ENCODE measurements around the gene CPLX1.

Gene CPLX1

DNA sequence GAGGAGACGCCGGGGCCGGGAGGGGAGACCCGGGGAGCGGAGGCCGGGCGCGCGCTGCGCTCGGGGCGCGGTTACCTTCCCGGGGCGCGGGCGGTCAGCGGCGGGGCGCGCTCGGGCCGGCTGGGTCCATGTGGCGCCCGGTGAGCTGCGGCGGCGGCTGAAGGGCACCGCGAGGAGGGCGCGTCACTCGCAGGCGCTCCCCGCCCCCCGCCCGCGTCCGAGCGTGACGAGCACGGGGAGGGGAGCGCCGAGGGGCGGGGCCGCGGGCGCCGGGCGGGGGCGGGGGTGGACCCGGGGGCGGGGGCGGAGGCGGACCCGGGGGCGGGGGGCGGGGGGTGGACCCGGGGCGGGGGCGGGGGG, at the start of gene CPLX1:
CPLX1 (minus strand) TSS at position 159 of the 360 bp plus-strand sequence. CDS start 1,607 bp downstream, outside the sequence.
- no peak for DNase-seq (ENCODE audit: low read depth in 3 of 3, low spot score in 1 of 3)

DNA sequence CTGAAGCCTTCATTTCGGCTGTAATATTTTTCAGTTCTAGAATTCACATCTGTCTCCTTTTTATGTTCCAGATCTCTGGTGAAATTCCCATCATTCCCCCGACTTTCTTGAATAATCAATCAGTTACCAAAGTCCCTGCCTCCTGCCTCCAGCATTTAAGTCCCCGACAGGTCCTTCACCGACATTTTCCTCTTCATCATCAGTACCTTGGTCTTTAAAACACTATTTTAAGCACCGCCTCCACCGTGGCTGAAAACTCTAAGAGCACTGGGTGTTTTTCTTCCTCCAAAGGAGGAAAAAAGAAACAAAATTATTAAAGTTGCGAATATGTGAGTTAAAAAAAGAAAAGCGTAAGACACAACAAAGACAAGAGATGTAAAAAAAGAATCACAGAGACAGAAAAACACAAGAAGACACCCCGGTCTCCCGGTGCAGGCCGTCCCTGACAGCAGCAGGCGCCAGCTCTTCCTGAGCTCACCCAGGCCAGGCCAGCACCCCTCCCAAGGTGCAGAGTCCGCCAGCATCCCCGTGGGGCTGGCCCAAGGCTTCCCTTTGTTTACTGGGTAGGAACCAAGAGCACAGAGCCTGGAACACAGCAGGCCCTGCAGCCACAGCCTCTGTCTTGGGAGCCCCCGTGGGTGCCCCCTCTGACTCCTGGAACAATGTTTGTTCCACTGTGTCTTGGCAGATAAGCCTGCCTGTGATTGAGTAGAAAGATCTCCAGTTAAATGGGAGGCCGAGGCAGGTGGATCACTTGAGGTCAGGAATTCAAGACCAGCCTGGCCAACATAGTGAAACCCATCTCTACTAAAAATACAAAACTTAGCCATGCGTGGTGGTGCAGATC, 49.3 kb upstream of the CPLX1 start:
- DNase-seq (ENCODE audit: low read depth in 3 of 3, low spot score in 1 of 3), result no peak

DNA sequence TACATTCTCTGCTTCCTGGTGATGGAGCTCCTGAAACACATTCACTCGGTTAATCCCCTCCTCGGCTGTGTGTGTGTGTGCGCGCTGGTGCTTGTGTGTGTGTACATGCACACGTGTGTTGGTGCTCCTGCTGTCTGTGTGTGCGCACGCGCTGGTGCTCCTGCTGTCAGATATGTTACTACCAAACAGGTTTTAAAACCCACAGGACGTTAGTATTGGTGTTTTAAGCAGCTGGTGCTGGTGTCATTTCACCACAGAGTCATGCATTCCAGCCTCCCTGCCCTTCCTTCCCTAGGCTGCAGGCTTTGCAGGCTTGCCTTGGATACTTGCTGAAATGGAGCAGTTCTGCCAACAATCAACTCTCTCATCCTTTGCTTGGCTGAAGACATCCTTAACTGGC, 48.1 kb upstream of the CPLX1 start:
- DNase-seq (ENCODE audit: low read depth in 3 of 3, low spot score in 1 of 3), result no peak

DNA sequence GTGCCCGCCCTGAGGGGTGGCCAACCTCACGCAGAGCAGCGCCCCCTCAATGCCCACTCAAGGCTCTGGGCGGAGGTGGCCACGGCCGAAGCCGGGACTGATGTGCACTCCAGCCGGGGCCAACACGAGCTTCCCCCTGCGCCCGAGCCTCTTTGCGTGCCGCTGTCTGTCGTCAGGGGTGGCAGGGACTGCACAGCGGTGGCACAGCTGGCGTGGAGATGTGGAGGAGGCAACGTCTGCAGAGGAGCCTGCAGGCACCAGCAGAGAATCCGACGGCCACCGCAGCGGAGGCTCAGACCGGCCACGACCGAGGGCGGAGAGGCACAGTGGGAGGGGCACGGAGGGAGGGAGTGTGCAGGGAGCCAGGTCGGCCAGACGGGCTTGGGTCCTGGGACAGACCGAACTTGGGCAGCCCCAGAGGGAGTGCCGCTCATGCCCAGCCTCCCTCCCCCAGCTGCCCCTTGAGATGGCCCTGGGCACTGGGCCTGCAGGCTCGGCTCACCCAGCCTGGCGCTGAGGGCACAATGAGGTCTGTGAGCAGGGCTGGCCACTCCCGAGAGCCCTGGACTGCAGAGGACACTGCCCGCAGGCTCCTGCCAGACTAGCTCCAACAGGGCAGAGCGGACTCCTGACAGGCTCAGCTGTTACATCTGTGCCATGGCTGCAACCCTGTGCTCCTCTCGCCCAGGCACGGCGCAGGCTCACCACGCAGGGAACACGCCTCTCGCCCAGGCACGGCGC, 46.5 kb upstream of the CPLX1 start:
- no peak for DNase-seq (ENCODE audit: low read depth in 3 of 3, low spot score in 1 of 3)

DNA sequence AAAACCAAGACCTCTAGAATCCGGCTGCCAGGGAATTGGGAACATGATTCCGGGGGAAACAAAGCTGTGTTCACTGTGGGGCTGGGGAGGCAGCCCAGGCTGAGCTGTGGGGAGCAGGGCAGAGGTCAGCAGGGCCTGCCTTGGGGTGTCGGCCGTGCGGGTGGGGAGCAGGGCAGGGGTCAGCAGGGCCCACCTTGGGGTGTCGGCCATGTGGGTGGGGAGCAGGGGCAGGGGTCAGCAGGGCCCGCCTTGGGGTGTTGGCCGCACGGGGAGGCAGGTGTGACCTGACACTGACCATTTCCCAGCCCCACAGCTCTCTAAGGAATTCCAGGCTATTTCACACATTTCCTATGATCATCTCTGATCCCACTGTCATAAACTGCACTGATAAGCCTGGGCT, 45.6 kb upstream of the CPLX1 start:
- no peak for DNase-seq (ENCODE audit: low read depth in 3 of 3, low spot score in 1 of 3)

DNA sequence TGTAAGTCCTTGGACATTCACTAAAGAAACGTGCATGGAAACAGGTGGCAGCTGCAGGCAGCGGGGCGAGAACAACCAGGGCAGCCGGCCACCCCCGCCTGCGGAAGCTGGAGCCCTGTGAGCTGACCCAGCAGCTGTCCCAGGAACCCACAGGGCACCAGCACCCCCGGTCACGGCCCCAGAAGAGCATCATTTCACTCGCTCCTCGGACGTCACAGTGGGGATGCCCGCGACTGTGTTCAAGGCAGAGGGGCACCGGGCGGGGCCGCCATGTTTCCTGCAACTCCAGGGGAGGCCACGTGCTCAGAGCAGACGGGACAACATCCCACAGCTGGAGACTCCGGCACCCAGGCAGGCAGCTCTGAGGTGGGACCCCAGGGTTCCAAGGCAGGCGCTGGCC, 45.0 kb upstream of the CPLX1 start:
- no peak for DNase-seq (ENCODE audit: low read depth in 3 of 3, low spot score in 1 of 3)

DNA sequence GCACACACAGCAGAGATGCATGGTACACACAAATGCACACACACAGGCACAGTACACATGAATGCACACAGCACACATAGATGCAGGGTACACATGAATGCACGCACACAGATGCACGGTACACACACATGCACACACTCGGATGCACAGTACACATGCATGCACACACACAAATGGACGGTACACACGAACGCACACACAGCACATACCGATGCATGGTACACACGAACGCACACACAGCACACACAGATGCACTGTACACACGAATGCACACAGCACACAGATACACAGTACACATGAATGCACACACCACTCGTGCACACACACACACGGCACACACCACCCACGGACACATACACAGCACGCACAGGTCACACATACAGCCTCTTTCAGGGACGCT, 43.8 kb upstream of the CPLX1 start:
- no peak for DNase-seq (ENCODE audit: low read depth in 3 of 3, low spot score in 1 of 3)

DNA sequence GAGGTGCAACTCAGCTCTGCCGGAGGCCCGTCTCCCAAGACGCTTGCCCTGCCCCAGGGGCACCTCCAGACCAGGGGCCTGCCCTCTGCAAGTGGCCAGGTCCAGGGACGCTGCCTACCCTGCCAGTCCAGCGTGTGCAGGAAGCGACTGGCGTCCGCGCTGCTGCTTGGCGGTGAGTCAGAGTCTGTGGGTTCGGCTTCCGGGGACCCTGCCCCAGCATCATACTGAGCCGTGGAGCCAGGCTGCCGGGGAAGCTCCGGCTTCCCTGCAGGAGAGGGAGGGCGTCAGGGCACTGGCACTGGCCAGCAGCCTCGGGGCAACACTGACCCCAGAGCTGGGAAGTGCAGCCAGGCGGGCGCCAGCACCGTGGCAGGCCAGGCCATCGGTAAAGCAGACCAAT, 42.5 kb upstream of the CPLX1 start:
- DNase-seq (ENCODE audit: low read depth in 3 of 3, low spot score in 1 of 3), result no peak

DNA sequence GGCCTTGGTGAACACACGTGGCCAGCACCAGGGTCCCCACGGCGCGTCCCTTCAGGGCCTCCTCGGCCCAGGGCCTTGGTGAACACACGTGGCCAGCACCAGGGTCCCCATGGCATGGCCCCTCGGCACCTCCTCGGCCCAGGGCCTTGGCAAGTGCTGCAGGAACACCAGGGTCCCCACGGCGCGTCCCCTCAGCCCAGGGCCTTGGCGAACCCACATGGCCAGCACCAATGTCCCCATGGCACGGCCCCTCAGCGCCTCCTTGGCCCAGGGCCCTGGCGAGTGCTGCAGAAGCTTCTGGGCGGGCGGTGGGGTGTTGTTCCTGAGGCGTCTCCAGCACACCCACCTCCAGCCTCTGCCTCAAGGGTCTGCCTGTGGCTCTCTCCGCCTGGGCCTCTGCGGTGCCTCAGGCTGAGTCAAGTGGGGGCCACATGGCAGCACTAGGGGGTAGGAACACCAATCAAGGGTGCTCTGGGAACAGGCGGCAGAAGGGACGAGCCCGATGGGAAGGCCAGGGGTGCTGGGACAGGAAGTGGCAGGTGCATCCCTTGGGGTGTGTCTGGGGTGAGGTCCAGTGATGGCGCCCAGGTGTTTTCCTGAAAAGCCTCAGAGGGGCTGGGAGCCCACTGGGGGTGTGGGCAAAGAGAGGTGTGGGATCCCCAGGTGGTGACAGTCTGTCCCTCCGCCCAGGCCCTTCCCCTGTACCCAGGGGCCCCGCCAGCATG, 41.8 kb upstream of the CPLX1 start:
- DNase-seq (ENCODE audit: low read depth in 3 of 3, low spot score in 1 of 3), result no peak

DNA sequence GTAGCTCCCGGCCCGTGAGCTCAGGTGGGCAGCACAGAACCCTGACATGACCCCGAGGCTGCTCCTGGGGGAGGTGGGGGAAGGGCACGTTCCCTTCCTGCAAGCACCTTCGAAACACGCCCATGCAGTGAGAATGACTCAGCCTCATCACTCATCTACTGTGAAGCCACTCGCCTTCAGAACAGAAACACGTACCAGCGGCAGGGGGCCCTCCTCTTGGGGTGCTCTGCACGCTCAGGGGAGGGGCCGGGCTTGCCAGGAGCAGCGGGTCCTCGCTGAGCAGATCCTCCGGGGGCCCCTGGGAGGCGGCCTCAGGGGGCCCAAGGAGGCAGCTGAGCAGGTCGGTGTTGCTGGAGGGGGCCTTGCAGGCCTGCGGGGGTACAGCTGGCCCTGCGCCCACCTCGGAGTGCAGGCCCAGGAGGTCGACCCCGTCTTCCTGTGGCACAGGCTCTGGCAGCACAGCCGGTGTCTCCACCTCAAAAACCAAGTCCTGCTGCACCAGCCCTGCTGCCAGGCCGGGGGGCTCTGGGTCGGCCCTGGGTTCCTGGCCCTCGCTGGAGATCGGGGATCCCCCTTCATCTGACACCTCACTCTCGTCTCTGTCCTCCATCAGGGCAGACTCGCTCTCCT, 40.9 kb upstream of the CPLX1 start:
- DNase-seq (ENCODE audit: low read depth in 3 of 3, low spot score in 1 of 3), result no peak

DNA sequence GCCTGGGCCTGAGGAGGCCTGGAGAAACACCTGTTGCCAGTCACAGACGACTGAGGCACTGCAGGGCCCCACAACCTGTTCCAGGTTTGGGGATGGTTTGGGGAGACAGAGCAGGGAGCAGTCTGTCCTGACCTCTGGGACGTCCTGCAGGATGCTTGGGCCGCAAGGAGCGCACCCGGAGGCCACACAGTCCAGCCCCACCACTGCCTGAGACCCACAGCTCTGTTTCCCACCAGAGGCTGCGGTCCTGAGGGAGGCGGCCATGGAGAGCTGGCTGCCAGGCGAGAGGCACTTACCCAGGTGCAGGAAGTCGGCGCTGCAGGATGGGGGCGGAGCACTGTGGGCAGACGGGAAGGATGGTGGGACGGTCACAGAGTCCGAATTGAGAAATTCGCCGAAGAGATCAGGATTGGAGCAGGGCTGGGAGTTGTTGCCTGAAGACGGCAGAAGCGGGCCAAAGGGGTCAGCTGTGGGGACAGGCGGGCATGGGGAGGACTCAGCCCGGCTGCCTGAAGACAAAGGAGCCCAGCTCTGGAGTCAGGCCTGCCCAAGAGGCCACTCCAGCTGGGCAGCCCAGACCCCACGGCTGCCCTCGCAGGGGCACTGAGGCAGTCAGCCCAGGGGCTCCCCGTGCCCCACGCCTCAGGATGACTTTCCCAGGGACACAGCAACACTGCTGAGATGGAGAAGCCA, 40.3 kb upstream of the CPLX1 start:
- no peak for DNase-seq (ENCODE audit: low read depth in 3 of 3, low spot score in 1 of 3)

DNA sequence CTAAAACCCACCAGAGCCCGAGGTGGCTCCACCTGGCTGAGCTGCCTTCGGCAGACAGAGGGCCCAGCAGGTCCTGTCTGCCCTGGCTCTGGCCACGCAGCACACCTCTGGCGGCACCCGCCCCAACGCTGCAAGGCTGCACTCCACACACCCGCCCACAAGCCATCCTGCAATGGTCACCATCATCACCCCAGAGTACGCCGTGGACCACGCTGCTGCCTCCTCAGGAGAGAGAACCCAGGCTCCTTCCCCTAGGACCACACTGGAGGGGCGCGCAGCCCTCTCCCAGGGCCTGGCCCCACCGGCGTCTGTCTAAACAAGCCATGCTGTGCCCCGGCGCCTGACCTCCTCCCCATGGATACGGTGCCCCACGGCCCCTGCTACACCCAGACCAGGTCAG, 39.6 kb upstream of the CPLX1 start:
- no peak for DNase-seq (ENCODE audit: low read depth in 3 of 3, low spot score in 1 of 3)

DNA sequence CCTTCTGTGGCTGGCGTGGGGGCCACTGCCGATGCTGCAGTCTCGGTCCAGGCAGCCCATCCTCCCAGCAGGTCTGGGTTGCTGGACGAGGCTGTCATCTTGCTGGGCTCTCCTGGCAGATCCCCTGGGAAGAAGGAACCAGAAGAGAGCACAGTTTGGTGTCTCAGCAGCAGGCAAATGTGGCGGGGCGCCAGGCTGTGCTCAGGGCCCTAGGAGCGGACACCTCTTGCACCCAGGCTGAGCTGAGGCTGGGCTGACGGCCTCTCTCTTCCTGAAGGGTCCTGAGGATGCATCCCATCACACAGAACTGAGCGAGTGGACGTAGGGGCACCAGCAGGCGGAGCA, 39.2 kb upstream of the CPLX1 start:
- no peak for DNase-seq (ENCODE audit: low read depth in 3 of 3, low spot score in 1 of 3)

DNA sequence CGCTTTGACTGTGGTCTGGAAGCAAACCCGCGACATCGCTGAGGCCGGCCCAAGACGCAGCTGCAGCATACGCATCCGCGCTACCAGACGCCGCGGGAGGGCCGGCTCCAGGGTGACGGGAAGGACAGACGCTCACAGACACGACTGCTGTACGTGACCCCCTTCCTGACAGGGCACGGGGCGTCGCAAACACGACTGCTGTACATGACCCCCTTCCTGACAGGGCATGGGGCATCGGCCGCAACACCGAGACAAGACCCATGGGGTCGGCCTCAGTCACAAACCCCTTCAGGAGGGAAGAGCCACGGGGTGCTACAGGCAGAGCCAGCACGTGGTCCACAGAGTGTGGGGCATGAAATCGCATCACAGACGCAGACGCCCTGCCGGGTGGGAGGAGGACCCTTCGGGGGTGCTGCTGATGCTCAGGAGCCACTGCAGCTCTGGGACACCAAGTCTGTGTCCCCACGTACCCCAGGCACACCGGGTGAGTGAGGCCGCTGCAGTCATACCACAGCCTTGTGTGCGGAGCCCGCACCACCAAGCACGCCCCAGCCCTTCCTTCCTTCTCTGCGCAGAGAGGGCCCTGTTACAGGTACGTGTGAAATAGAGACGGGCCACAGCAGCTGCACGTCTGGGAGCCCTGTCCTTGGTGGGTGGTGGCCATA, 38.7 kb upstream of the CPLX1 start:
- no peak for DNase-seq (ENCODE audit: low read depth in 3 of 3, low spot score in 1 of 3)

DNA sequence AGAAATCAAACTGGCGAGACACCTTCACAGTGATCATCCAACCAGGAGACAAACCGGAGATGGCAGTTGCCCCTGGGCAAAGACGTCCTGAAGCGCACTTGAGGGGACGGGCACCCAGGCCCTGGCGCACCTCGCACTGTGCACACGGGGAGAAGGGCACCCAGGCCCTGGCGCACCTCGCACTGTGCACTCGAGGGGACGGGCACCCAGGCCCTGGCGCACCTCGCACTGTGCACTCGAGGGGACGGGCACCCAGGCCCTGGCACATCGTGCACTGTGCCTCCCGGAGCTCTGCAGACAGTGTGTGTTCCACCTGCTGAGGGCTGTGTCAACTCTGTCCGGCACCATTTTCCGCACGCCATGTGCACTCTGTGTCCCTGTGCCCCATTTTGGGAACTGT, 34.6 kb upstream of the CPLX1 start:
- no peak for DNase-seq (ENCODE audit: low read depth in 3 of 3, low spot score in 1 of 3)

DNA sequence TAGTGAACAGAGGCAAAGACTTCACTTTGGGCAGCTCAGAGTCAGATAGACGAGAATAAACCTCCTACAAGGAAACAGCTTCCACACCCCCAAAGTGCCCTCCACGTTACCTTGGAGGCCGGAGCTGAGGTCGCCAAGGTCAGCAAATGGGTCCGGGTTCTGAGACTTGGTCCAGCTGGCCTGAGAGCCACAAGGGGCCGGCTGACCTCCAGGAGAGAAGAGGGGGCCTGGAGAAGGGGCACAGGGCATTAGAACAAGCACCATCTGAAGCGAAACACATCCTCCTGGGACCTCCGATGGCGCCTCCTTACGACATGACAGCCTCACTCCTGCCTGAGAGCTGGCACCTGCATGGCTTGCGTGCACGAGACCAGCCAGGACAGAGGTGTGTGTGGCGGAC, 33.6 kb upstream of the CPLX1 start:
- no peak for DNase-seq (ENCODE audit: low read depth in 3 of 3, low spot score in 1 of 3)

DNA sequence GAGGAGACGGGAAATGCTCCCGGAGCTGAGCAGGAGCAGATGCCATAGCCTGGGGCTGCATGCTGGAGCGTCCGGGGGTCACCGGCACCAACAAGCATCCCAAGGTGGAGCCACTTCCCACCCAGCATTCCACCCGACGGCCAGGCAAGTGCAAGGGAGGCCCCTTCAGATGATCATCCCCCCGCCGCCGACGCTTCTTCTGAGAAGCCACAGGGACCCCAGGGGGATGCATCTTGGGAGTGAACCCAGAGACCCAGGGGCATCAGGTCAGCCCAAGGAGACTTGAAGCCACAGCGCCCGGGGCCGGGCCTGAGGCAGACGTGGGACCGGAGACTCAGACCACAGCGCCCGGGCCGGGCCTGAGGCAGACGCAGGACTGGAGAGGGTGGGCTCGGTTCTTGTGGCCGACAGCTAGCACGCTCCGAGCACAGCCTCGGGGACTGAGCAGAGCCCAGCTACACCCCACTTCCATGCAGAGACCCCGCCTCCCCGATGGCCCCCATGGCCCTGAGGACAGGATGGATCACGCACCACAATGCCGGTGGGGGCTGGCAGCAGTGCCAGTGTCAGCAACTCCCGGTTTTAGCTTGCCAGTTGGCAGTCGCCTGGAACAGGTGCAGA, 33.0 kb upstream of the CPLX1 start:
- DNase-seq (ENCODE audit: low read depth in 3 of 3, low spot score in 1 of 3), result no peak

DNA sequence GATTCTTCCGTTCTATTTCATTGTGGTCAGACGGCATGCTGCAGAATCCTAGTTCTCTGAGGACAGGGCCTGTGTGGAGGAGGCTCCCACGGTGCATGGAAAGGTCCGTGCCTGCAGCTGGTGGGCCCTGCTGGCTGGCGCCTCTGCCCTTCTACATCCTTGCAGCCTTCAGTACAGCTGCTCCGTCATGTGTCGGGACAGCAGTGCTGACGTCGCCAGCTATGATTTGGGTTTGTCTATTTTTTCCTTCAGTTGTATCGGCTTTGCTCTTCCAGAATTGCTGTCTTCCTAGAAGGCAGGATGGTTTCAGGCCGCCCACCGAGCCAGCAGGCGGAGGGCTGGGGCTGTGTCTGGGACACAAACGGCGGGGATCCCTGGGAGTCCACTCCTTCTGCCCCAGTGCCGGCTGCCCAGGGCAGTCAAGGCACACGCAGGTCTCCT, 32.1 kb upstream of the CPLX1 start:
- DNase-seq (ENCODE audit: low read depth in 3 of 3, low spot score in 1 of 3), result no peak

DNA sequence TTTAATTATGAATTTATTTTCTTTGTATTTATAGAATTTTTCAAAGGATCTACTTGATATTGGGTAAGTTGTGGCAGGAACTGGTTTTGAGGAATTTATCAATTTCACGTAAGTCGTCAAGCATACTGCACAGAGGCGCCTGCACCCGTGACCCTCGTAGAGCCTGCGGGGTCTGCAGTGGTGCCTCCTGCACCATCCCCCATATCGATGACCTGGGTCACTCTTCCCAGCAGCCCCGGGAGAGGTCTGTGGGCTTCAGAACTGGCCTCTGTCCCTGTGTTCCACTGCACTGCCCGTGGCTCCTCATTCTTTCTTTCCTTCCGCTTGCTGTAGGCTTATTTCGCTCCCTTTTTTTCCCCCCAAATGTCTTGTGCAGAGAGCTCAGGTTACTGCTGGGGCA, 31.5 kb upstream of the CPLX1 start:
- no peak for DNase-seq (ENCODE audit: low read depth in 3 of 3, low spot score in 1 of 3)

Data from stimulated activated CD4-positive, alpha-beta T cell treated with anti-CD3 and anti-CD28 coated beads, TNF-alpha, amount 100 ng/mL, for 1 hour (primary cell).